Erythroblast (primary cell): ENCODE measurements around the gene FANCC.

Source experiments
- GATA1 ChIP-seq: IDR thresholded peaks from 2 replicates; pipeline ENCODE4 v1.6.1; 2011; ENCODE audit warnings: low read depth, mild to moderate bottlenecking, control low read depth, low read length, moderate library complexity
- POLR2A ChIP-seq: IDR thresholded peaks from 2 replicates; pipeline ENCODE4 v1.6.1; 2011; ENCODE audit warnings: mild to moderate bottlenecking, low read length

GRCh38 chr9:95085861-95086563 is 231.5 kb downstream of the FANCC start:
- TF ChIP-seq POLR2A: no peak
- no peak for TF ChIP-seq GATA1
